ENCODE data around the gene GLYAT.
"Not testable (repeated sequence)": the region's sequence is repeated elsewhere in the genome, so short reads cannot be mapped to it uniquely, and the experiment has no call there.

The GLYAT gene

GRCh38 chr11:58685973-58686722, 45.6 kb downstream of the GLYAT start:
- no peak for DNase-seq (ENCODE audit: low read depth in 2 of 3, low spot score in 2 of 3)

DNA sequence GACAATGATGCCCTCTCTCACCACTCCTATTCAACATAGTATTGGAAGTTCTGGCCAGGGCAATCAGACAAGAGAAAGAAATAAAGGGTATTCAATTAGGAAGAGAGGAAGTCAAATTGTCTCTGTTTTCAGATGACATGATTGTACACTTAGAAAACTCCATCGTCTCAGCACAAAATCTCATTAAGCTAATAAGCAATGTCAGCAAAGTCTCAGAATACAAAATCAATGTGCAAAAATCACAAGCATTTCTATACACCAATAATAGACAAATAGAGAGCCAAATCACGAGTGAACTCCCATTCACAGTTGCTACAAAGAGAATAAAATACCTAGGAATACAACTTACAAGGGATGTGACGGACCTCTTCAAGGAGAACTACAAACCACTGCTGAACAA, 49.1 kb downstream of the GLYAT start:
- DNase-seq (ENCODE audit: low read depth in 2 of 3, low spot score in 2 of 3) = not testable (repeated sequence)

- DNase-seq (ENCODE audit: low read depth in 2 of 3, low spot score in 2 of 3) = not testable (repeated sequence)
These were observed 54.2 kb downstream of the GLYAT start for GRCh38 chr11:58677536-58677935.

- DNase-seq (ENCODE audit: low read depth in 2 of 3, low spot score in 2 of 3) = no peak
These were observed 55.1 kb downstream of the GLYAT start for GRCh38 chr11:58676563-58677135.

DNA sequence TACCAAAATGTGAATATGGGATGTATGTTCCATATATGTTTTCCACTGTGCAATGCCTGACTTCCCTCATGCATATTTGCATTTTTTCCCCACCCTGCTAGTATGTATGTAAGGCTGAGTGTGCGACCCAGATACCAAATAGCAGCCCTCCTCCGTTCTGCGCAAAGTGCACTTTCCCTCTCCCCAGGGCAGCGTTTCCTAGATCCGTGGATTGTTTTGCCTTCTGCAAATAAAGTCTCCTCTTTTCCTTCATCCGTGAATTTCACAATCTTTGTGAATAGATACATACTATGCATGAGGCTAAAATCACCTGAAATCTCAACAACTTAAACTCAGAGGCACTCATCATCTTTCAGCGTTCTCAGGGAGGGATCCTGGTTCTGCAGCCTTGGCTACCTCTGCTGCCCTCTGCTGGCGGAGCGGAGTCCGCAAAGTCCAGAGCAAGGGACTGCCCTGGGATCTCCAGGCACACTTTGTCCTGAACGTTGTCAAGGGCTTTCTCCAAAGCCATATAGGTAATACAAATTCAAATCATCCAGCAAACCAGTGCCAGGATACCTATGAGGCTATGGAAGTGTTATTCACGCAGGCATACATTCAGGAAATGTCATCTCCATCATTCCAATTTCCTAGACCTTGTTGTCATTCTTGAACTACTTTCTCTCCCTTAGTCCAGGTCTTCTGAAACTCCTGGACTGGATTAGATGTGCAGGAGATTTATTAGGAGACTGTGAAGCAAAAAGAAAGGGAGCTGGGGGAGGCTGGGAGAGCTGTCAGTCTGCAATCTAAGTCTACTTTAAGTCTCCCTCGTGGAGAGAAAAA, 56.2 kb downstream of the GLYAT start:
- peak; percentile 38 to 70 (median 50) for DNase-seq (ENCODE audit: low read depth in 2 of 3, low spot score in 2 of 3)

DNA sequence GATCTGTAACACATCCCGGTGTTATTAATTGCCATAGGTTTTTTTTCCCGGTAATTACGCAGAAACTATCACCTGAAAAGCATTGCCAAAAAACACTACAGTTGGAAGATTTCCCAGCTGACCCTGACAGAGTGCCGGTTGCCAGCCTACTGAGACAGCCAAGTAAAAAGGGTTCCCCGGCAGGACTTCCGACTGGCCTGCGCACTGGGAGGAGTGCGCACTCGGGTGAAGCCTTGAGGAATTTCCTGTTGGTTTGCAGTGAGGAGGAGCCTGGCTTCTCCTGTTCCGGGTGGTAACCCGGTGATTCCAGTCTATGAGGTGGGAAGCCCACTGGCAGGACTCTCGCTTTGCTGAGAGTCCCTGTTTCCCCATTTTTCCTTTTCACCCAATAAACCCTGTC, 57.1 kb downstream of the GLYAT start:
- DNase-seq (ENCODE audit: low read depth in 2 of 3, low spot score in 2 of 3) = no peak

- DNase-seq (ENCODE audit: low read depth in 2 of 3, low spot score in 2 of 3) = no peak
These were observed 59.6 kb downstream of the GLYAT start for GRCh38 chr11:58671983-58672633.

DNA sequence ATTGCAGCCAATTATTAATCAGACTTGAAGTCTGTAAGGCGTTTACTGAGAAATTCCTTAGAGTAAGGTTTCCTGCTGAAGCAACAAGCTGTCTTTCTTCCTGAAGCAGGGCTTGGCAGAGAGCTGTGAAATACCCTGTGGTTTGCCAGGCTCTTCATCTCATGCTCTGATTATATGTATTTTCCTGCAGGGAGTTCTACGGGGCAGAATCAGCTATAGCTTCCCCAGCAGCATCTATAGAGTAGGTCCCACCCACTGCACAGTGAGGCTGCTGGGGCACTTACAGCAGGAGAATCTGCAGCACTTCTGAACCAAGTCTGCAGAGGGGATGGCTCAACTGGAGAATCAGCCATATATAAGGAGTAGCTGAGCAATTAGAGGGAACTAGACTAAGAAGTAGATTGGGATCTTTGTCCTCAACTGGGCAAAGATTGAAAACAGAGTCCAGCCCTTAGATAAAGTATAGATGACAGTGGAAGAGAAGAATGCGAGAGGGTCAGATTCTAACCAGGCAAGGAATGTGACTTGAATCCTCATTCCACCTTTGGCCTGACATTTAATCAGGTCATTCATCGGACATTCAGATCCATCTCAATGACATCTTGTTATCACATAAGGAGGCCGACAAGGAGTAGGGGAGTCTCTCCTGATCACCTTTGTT, 71.7 kb downstream of the GLYAT start:
- no peak for DNase-seq (ENCODE audit: low read depth in 2 of 3, low spot score in 2 of 3)

GRCh38 chr11:58659404-58659803, 72.3 kb downstream of the GLYAT start:
- no peak for DNase-seq (ENCODE audit: low read depth in 2 of 3, low spot score in 2 of 3)
